HL-60 (cell line): ENCODE measurements around the gene TRPC1.

Experiments
- POLR2AphosphoS5 ChIP-seq: IDR thresholded peaks from 2 replicates; pipeline ENCODE4 v1.6.1; 2012; ENCODE audit warnings: low read depth
- SPI1 ChIP-seq: IDR thresholded peaks from 2 replicates; pipeline ENCODE4 v1.6.1; 2012; ENCODE audit warnings: low read depth, mild to moderate bottlenecking, borderline replicate concordance
- TF ChIP-seq, protein P1 (sequence below): IDR thresholded peaks from 2 replicates; pipeline ENCODE4 v1.6.1; 2012; ENCODE audit warnings: low read depth; ENCODE audit not compliant: insufficient replicate concordance
- TF ChIP-seq, protein P2 (sequence below): IDR thresholded peaks from one replicate; pipeline ENCODE4 v1.5.1; 2011; ENCODE audit warnings: low read length, control low read depth, inconsistent platforms; ENCODE audit not compliant: insufficient read depth

DNA sequence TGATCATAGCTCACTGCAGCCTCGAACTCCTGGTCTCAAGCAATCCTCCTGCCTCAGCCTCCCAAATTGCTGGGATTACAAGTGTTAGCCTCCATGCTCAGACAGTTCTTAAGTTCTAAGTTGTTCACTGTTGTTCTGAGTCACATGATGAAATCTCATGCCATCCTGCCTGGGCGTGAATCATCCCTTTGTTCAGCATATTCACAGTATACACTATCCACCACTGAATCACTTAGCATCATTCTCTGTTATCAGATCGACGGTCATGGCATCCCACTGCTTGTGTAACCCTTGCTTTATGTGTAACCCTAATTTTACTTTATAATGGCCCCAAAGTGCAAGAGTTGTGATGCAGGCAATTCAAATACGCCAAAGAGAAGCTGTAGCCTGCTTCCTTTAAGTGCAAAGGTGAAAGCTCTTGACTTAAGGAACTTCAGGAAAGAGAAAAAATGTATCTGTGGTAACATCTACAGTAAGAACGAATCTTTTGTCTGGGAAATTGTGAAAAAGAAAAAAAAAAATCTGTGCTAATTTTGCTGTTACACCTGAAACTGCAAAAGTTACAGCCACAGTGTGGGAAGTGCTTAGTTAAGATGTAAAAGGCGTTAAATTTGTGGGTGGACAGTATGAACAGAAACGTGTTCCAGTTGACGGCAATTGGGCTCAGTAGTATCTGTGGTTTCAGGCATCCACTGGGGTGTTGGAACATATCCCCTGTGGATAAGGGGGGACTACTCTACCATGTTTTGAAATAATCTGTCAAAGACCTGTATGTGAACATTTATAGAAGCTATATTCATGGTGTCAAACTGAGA lies 84.5 kb downstream of the TRPC1 start:
- TF ChIP-seq POLR2AphosphoS5: no peak
- TF ChIP-seq, protein P1, sequence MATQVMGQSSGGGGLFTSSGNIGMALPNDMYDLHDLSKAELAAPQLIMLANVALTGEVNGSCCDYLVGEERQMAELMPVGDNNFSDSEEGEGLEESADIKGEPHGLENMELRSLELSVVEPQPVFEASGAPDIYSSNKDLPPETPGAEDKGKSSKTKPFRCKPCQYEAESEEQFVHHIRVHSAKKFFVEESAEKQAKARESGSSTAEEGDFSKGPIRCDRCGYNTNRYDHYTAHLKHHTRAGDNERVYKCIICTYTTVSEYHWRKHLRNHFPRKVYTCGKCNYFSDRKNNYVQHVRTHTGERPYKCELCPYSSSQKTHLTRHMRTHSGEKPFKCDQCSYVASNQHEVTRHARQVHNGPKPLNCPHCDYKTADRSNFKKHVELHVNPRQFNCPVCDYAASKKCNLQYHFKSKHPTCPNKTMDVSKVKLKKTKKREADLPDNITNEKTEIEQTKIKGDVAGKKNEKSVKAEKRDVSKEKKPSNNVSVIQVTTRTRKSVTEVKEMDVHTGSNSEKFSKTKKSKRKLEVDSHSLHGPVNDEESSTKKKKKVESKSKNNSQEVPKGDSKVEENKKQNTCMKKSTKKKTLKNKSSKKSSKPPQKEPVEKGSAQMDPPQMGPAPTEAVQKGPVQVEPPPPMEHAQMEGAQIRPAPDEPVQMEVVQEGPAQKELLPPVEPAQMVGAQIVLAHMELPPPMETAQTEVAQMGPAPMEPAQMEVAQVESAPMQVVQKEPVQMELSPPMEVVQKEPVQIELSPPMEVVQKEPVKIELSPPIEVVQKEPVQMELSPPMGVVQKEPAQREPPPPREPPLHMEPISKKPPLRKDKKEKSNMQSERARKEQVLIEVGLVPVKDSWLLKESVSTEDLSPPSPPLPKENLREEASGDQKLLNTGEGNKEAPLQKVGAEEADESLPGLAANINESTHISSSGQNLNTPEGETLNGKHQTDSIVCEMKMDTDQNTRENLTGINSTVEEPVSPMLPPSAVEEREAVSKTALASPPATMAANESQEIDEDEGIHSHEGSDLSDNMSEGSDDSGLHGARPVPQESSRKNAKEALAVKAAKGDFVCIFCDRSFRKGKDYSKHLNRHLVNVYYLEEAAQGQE: no peak
- TF ChIP-seq, protein P2, sequence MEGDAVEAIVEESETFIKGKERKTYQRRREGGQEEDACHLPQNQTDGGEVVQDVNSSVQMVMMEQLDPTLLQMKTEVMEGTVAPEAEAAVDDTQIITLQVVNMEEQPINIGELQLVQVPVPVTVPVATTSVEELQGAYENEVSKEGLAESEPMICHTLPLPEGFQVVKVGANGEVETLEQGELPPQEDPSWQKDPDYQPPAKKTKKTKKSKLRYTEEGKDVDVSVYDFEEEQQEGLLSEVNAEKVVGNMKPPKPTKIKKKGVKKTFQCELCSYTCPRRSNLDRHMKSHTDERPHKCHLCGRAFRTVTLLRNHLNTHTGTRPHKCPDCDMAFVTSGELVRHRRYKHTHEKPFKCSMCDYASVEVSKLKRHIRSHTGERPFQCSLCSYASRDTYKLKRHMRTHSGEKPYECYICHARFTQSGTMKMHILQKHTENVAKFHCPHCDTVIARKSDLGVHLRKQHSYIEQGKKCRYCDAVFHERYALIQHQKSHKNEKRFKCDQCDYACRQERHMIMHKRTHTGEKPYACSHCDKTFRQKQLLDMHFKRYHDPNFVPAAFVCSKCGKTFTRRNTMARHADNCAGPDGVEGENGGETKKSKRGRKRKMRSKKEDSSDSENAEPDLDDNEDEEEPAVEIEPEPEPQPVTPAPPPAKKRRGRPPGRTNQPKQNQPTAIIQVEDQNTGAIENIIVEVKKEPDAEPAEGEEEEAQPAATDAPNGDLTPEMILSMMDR: no peak
- TF ChIP-seq SPI1: no peak
